ENCODE data around the gene MACF1.
"Not testable (repeated sequence)": the region's sequence is repeated elsewhere in the genome, so short reads cannot be mapped to it uniquely, and the experiment has no call there.

MACF1 gene

DNA sequence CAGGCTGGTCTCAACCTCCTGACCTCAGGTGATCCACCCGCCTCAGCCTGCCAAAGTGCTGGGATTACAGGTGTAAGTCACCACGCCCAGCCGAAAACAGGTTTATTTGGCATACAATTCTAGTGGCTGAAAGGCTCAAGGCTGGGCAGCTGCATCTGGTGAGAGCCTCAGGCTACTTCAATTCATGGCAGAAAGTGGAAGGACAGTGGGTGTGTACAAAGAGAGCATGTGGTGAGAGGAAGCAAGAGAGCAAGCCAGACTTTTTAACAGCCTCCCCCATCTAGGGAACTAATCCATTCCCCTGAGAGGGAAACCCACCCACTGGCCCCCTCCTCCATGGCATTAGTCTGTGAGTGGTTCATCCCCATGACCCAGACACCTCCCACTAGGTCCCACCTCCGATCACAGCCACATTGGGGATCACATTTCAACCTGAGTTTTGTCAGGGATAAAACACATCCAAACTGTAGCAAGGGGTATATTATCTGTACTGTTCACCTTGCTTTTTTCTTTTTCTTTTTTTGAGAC is 296.4 kb downstream of the MACF1 start:
- DNase-seq, result no peak

DNA sequence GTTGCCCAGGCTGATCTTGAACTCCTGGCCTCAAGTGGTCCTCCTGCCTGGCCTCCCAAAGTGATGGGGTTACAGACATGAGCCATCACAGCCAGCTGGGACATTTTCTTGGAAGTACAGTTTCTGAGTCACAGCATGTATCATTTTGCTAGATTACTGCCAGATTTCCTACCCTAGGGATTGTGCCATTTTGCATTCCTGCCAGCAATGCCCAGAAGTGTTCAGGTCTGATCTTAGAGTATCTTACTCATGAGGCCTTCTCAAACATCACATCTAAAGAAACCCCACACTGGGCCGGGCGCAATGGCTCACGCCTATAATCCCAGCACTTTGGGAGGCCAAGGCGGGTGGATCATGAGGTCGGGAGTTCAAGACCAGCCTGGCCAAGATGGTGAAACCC is 297.2 kb downstream of the MACF1 start:
- no peak for DNase-seq

GRCh38 chr1:39504436-39504835 is 299.9 kb downstream of the MACF1 start:
- not testable (repeated sequence) for DNase-seq

DNA sequence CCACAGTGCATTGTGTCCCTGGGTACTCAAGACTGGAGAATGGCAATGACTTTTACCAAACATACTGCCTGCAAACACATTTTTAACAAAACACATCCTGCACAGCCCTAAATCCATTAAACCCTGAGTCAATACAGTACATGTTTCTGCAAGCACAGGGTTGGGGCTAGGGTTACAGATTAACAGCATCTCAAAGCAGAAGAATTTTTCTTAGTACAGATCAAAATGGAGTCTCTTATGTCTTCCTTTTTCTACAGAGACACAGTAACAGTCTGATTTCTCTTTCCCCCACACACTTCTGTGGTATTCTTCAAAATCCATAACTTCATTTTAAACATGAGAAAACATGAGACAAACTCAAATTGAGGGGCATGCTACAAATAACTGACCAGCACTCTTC is 300.8 kb downstream of the MACF1 start:
- no peak for DNase-seq

DNA sequence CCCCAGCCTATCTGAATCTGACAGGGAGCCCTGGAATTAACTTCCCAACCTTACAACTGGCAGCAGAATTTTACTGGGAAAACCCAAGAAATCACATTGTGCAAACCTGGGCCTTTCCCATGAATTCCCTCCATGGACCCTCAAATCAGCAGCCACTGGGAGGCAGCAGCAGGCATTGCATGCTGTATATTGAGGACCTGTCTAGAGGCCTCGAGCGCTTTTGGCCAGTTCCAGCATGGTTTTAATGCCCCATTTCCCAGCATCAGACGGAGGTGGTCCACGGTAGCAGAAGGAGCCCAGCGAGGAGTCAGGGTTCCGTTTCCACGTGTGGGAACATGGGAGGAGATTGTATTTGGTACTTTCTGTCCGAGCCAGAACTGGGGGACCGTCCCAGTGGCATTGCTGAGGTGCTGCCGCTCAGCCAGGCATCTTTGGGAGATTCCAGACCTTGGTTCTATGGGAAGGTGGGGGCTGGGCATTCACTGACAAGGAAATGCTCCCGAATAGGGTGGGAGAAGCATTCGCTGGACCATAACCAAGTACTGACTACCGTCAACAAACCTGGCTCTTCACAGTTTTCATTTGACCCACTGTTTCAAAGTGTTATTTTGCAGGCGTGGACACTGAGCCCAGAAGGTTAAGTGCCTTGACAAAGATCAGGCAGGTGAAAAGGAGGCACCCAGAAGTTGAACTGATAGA is 302.9 kb downstream of the MACF1 start:
- peak; percentile 62 for DNase-seq

- peak; percentile 30 for DNase-seq
Measured at GRCh38 chr1:39508266-39508665, 303.8 kb downstream of the MACF1 start.

- DNase-seq, result peak; percentile 59
Measured at GRCh38 chr1:39508857-39509305, 304.4 kb downstream of the MACF1 start.

DNA sequence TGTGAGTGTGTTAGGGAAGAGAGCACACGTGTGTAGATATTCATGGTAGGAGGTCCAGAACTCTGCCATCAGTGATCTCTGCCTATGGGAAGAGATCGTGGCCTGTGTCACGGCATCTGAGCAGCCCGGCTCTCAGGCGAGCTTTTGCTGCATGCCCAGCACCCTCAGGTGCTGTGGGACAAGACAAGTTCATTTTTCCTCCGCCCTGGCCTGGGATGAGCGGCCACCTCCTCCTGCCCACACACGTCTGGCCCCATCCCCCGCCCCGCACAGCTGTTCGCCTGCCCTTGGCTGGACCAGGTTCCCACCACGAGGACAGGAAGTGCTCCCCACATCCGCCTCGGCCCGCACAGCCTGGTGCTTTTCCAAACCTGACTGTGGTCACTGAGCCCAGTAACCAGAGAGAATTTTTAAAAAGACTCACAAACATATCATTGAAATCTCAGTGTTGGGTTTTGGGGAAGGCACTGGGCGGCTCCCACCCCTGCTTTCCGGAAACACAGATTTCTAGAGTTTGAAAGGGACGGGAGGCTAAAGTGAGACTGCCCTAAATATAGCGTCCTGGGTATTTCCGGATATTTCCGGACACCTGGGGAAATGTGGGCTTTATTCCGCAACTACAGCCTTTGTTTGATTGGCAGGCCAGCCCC is 305.0 kb downstream of the MACF1 start:
- peak; percentile 47 for DNase-seq

GRCh38 chr1:39510570-39511186 is 306.2 kb downstream of the MACF1 start:
- DNase-seq, result not testable (repeated sequence)

DNA sequence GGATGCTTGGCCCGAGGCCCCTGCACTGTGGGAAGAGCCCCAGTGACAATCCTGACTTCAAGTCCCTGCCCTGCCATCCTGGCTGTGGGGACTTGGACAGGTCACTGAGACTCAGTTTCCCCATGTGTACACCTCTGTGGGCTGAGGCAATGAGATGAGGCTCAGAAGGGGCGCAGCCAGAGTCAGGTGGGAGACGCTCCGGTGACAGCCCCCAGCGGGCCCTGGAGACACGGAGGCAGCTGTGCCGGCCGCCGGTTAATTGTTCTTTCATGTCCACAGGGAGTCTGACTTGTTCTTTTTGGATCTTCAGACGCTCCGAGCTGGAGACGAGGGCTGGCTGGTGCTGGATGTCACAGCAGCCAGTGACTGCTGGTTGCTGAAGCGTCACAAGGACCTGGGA is 307.0 kb downstream of the MACF1 start:
- not testable (repeated sequence) for DNase-seq

GRCh38 chr1:39512234-39512847 is 307.8 kb downstream of the MACF1 start:
- not testable (repeated sequence) for DNase-seq

- peak; percentile 60 for DNase-seq
Measured at GRCh38 chr1:39514710-39515124, 310.2 kb downstream of the MACF1 start.

GRCh38 chr1:39515131-39516086 is 310.9 kb downstream of the MACF1 start:
- DNase-seq, result not testable (repeated sequence)

DNA sequence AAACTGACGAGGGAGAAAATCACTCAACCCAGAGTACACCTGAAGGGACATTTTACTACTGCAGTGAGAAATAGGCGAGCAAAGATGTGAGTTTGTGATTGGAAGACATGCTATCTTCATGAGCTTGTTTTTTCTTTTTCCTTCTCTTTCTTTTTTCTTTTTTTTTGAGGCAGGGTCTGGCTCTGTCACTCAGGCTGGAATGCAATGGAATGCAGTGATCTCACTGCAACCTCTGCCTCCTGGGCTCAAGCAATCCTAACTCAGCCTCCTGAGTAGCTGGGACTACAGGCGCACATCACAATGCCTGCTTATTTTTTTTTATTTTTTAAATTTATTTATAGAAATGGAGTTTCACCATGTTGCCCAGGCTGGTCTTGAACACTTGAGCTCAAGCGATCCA is 312.3 kb downstream of the MACF1 start:
- DNase-seq, result peak; percentile 79

DNA sequence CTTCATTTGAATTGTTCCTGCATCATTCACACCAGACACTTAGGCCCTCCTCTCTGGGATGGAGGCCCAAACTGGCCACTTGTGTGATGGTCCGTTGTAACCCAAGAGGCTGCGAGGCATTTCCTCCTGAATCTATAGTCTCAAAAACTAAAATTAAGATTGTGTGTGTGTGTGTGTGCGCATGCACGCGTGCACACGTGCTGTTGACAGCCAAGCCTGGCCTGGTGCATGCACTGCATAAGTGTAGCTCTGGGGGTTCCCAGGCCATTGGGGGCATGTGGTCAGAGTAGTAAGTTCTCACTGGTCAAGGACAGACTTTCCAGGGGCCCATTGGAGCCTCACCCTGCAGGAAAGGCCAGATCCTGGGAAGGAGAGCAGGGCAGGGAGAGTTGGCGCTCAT is 313.4 kb downstream of the MACF1 start:
- DNase-seq, result not testable (repeated sequence)

- DNase-seq, result not testable (repeated sequence)
Measured at GRCh38 chr1:39519376-39519775, 314.9 kb downstream of the MACF1 start.

DNA sequence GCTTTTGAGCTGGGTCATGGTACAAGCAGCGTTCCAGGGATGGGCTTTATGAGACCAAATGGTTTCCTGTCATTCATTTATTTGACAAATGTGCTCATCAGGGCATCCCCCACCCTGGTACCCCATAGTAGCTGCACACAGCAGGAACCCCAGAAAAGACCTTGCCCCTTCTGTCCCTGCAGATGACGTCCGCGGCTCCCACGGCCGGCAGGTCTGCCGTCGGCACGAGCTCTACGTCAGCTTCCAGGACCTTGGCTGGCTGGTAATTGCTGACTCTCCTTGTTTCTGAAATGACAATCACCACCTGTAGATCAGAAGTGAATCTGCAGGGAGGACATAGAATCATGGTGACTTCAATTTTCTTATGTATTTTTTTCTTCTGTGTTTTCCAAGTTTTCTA is 317.7 kb downstream of the MACF1 start:
- DNase-seq, result not testable (repeated sequence)

DNA sequence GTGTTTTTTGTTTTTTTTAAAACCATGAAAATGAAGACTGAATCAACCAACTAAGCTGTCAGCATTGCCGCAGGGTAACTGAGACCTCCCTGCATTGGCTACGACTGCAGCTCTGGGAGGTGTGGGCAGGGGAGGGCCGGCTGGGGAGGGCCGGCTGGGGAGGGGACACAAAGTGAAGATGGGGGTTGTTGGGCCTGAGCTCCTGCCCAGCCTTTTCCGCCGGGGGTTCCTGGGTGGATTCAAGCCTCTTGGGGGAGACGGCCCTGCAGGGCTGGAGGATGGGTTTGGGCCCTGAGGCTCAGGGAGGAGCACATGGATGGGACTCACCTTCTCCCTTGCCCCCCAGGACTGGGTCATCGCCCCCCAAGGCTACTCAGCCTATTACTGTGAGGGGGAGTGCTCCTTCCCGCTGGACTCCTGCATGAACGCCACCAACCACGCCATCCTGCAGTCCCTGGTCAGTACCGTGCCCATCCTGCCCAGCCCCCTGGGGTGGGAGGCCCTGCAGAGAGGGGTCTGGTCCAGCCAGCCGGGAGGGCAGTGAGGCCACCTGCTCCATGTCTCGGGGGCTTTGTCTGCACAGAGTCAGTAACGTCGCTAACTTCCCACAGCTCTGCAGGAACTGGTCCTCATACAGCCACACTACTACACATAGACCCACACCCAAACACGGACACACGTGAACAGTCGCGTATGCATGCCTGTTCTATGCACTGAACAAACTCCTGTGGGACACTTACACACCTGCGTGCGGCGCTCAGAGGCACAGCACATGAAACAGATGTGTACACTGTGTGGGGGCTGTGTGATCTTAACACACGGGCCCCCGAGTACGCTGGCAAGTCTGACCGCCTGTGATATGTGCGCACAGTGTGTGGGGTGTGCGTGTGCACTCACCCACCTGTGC is 318.4 kb downstream of the MACF1 start:
- no peak for DNase-seq

- DNase-seq, result no peak
Measured at GRCh38 chr1:39524171-39524570, 319.7 kb downstream of the MACF1 start.

DNA sequence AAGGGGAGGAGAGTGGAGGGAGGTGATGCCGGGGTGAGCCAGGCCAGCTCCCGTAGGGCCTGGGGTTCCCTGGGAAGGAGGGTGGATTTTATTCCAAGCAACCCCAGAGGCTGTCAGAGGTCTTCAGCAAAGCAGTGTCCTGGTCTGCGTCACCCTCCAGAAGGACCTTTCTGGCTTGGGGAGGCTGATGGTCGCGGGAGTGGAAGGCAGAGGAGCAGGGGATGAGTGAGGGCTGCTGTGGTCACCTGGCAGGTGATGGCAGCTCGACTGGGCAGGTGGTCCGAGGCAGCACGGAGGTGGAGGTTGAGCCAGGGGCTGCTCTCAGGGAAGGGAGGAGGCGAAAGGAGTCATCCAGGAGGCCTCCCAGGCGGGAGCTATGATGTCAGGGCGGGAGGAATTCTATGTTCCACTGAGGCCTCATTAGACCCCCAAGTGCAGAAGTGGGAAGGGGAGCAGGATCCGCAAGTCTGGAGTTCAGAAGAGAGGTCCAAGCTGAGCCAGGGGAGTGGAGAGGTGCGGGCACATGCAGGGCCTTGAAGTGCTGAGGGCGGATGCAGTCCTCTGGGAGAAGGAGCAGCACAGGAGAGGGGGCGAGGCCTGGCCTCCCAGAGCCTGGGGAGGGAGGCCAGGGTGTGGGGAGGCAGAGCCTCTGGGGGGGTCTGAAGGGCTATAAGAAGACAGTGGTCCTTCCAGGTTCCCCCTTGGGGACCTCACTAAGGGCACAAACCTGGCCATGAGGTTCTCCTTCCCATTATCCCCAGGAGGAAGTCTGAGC is 320.3 kb downstream of the MACF1 start:
- peak; percentile 38 for DNase-seq

Data from islet precursor cell (in vitro differentiated cells).